Esophagus squamous epithelium (tissue), 4 donors: Measurements from ENCODE around the gene ZNF217.

Experiments
- CTCF ChIP-seq, 6 experiments: fragments of 450-650 bp in 4 of 6; fragments of 200-600 bp in 2 of 6; sonication (generic) in 2 of 6; IDR thresholded peaks; one replicate each; pipeline ENCODE4 v1.5.1; 2016 to 2019; ENCODE audit warnings: antibody characterized with exemption in 6 of 6, mild to moderate bottlenecking in 4 of 6, moderate library complexity in 4 of 6
- POLR2A ChIP-seq, 4 donors: fragments of 450-650 bp; IDR thresholded peaks; one replicate each; pipeline ENCODE4 v1.6.1; 2017; ENCODE audit warnings: antibody characterized with exemption in 4 of 4, mild to moderate bottlenecking in 4 of 4, moderate library complexity in 3 of 4

GRCh38 chr20:53557130-53557529, 36.5 kb downstream of the ZNF217 start:
- TF ChIP-seq CTCF (IDR thresholded peaks at IDR 0.05): no peak
- no peak for TF ChIP-seq POLR2A (IDR thresholded peaks at IDR 0.05)
